Measurements from ENCODE around the gene IGBP1. TPM values are rescaled to one million over a fixed set of nuclear protein-coding genes. Genes with fewer than 3 reads are reported as not detected.
"Not testable (repeated sequence)": the region's sequence is repeated elsewhere in the genome, so short reads cannot be mapped to it uniquely, and the experiment has no call there.

Gene IGBP1
- total RNA-seq, 4 donors from 2014 or later = 63.5 to 96.7 (median 80.7) TPM

DNA sequence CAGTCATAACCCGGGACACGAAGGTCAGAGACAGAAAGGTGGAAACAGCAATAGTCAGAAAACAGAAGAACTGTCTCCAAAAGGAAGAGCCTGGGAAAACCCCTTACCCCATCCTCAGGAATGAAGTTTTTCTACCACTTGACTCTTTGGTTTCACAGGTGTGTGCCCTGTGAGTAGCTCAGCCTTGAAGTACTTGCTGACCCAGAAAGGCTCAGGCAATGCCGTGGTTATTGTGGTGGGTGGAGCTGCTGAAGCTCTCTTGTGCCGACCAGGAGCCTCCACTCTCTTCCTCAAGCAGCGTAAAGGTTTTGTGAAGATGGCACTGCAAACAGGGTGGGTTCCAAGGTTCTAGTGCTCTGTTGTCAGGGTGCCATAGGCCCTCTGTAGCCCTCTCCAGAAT lies 68.5 kb downstream of the IGBP1 start:
- WGBS, 2 donors = 61 to 88% methylated on average over 2 to 4 of the region's 5 CpGs
- H3K27me3 ChIP-seq = no peaks in the 10 kb centered on the region
- TF ChIP-seq POLR2A (IDR thresholded peaks at IDR 0.05) = no peak
- TF ChIP-seq, protein P1, sequence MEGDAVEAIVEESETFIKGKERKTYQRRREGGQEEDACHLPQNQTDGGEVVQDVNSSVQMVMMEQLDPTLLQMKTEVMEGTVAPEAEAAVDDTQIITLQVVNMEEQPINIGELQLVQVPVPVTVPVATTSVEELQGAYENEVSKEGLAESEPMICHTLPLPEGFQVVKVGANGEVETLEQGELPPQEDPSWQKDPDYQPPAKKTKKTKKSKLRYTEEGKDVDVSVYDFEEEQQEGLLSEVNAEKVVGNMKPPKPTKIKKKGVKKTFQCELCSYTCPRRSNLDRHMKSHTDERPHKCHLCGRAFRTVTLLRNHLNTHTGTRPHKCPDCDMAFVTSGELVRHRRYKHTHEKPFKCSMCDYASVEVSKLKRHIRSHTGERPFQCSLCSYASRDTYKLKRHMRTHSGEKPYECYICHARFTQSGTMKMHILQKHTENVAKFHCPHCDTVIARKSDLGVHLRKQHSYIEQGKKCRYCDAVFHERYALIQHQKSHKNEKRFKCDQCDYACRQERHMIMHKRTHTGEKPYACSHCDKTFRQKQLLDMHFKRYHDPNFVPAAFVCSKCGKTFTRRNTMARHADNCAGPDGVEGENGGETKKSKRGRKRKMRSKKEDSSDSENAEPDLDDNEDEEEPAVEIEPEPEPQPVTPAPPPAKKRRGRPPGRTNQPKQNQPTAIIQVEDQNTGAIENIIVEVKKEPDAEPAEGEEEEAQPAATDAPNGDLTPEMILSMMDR (IDR thresholded peaks at IDR 0.05) = no peak

DNA sequence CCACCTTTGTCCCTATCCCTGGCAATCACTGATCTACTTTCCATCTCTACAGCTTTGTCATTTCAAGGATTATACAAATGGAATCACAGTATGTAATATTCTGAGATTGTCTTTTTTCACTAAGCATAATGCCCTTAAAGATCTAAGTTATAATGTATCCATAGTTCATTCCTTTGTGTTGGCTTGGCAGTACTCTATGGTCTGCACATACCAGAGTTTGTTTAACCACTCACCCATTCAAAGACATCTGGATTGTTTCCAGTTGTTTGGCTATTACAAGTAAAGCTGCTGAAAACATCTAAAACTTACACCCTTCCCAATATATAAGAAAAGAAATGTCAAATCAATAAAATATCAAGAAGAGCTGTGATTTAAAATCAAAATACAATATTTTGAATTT lies 75.2 kb downstream of the IGBP1 start:
- intact Hi-C loops (cut with DNase I) = no loop called here
- H3K27me3 ChIP-seq = no peaks in the 10 kb centered on the region

More for the DNA sequence above, 68.5 kb downstream of the IGBP1 start:
- intact Hi-C loops (cut with DNase I) = no loop called here
- Histone ChIP-seq H3K4me3 (replicated peaks in 1 of 3) (no peak overlapping the region), H3K9me3 (no peaks in the 10 kb centered on the region), H3K4me1 (no peaks in the 10 kb centered on the region), H3K36me3 (no peaks in the 10 kb centered on the region), H3K27ac (no peak overlapping the region)
- DNase-seq = peak; percentile 45 to 52

DNA sequence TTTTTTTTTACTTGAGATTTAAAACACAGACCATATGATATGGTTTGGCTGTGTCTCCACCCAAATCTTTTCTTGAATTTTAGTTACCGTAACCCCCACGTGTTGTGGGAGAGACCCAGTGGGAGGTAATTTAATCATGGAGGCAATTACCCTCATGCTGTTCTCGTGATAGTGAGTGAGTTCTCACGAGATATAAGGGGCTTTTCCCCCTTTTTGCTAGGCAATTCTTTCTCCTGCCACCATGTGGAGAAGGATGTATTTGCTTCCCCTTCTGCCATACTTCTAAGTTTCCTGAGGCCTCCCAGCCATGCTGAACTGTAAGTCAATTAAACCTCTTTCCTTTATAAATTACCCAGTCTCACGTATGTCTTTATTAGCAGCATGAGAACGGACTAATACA lies 76.3 kb downstream of the IGBP1 start:
- H3K27ac ChIP-seq; H3K4me3 ChIP-seq (replicated peaks in 1 of 3); H3K36me3 ChIP-seq; H3K4me1 ChIP-seq; H3K27me3 ChIP-seq; intact Hi-C loops (cut with DNase I); DNase-seq; H3K9me3 ChIP-seq: not testable (repeated sequence)
- WGBS, 2 donors = 56 to 68% methylated on average over 6 of the region's 6 CpGs

More for the DNA sequence above, 75.2 kb downstream of the IGBP1 start:
- TF ChIP-seq, protein P1 (IDR thresholded peaks at IDR 0.05) = no peak
- TF ChIP-seq POLR2A (IDR thresholded peaks at IDR 0.05) = no peak
- no peaks in the 10 kb centered on the region for H3K9me3 ChIP-seq
- DNase-seq = no peak
- H3K4me1 ChIP-seq = no peaks in the 10 kb centered on the region
- no peaks in the 10 kb centered on the region for H3K36me3 ChIP-seq
- H3K4me3 ChIP-seq (replicated peaks in 1 of 3) = no peak overlapping the region
- no peak overlapping the region for H3K27ac ChIP-seq

Other genes with a start within 250 kb of the IGBP1 start
- gene AWAT2, start 83.5 kb upstream of the IGBP1 start, total RNA-seq = not detected
- not detected for gene OTUD6A, start 71.0 kb upstream of the IGBP1 start, total RNA-seq
- not detected for gene DGAT2L6, start 44.0 kb downstream of the IGBP1 start, total RNA-seq
- not detected for gene AWAT1, start 101.2 kb downstream of the IGBP1 start, total RNA-seq
- 1 to 10 TPM in 1 of 4 donors, under 1 TPM in 1, not detected in 2; 0.56 to 1.6 TPM for gene P2RY4, start 126.8 kb downstream of the IGBP1 start, total RNA-seq
- gene ARR3, start 134.9 kb downstream of the IGBP1 start, total RNA-seq = not detected
- gene RAB41, start 148.7 kb downstream of the IGBP1 start, total RNA-seq = not detected
- 10 to 100 TPM; 31.1 to 38.2 (median 36.5) TPM for gene PDZD11, start 156.5 kb downstream of the IGBP1 start, total RNA-seq
- gene KIF4A, start 156.7 kb downstream of the IGBP1 start, total RNA-seq = under 1 TPM in 3 of 4 donors, not detected in 1; 0.11 to 0.71 (median 0.13) TPM

All from thyroid gland (tissue), 4 donors.